ENCODE data around the gene ZNF408.

ZNF408 gene

GRCh38 chr11:46741600-46742484 is 41.0 kb downstream of the ZNF408 start:
- Histone ChIP-seq H3K4me3 (ENCODE audit: low read depth, low read length) (no peak overlapping the region), H3K9me3 (no peaks in the 10 kb centered on the region), H3K27me3 (no peaks in the 10 kb centered on the region), H3K4me1 (no peaks in the 10 kb centered on the region), H3K36me3 (peaks cover 31% of the 10 kb centered on the region)
- DNase-seq: no peak
- no peak for TF ChIP-seq CTCF (IDR thresholded peaks at IDR 0.05; ENCODE audit: low read depth, low read length)

- Histone ChIP-seq H3K4me3 (ENCODE audit: low read depth, low read length) (no peak overlapping the region), H3K36me3 (peaks cover 33% of the 10 kb centered on the region)
- TF ChIP-seq CTCF (IDR thresholded peaks at IDR 0.05; ENCODE audit: low read depth, low read length): no peak
Observed at GRCh38 chr11:46743043-46743442, 42.2 kb downstream of the ZNF408 start.

GRCh38 chr11:46743693-46744339 is 43.0 kb downstream of the ZNF408 start:
- Histone ChIP-seq H3K9me3 (no peaks in the 10 kb centered on the region), H3K4me1 (no peaks in the 10 kb centered on the region), H3K4me3 (ENCODE audit: low read depth, low read length) (no peak overlapping the region), H3K27me3 (no peaks in the 10 kb centered on the region), H3K36me3 (peaks cover 36% of the 10 kb centered on the region)
- no peak for DNase-seq
- no peak for TF ChIP-seq CTCF (IDR thresholded peaks at IDR 0.05; ENCODE audit: low read depth, low read length)

More at GRCh38 chr11:46743043-46743442, 42.2 kb downstream of the ZNF408 start:
- Histone ChIP-seq H3K9me3 (no peaks in the 10 kb centered on the region), H3K27me3 (no peaks in the 10 kb centered on the region), H3K4me1 (no peaks in the 10 kb centered on the region)
- DNase-seq: no peak

- H3K36me3 ChIP-seq: peaks cover 42% of the 10 kb centered on the region
- H3K4me3 ChIP-seq (ENCODE audit: low read depth, low read length): no peak overlapping the region
- no peaks in the 10 kb centered on the region for H3K4me1 ChIP-seq
- no peaks in the 10 kb centered on the region for H3K27me3 ChIP-seq
- H3K9me3 ChIP-seq: no peaks in the 10 kb centered on the region
- no peak for TF ChIP-seq CTCF (IDR thresholded peaks at IDR 0.05; ENCODE audit: low read depth, low read length)
- no peak for DNase-seq
Observed at GRCh38 chr11:46745328-46745727, 44.5 kb downstream of the ZNF408 start.

GRCh38 chr11:46745995-46746394 is 45.2 kb downstream of the ZNF408 start:
- H3K9me3 ChIP-seq: no peaks in the 10 kb centered on the region
- H3K4me1 ChIP-seq: no peaks in the 10 kb centered on the region
- H3K27me3 ChIP-seq: no peaks in the 10 kb centered on the region
- no peak overlapping the region for H3K4me3 ChIP-seq (ENCODE audit: low read depth, low read length)
- no peak for TF ChIP-seq CTCF (IDR thresholded peaks at IDR 0.05; ENCODE audit: low read depth, low read length)
- peaks cover 49% of the 10 kb centered on the region for H3K36me3 ChIP-seq
- no peak for DNase-seq

GRCh38 chr11:46747150-46747549 is 46.3 kb downstream of the ZNF408 start:
- Histone ChIP-seq H3K4me3 (ENCODE audit: low read depth, low read length) (no peak overlapping the region), H3K9me3 (no peaks in the 10 kb centered on the region), H3K4me1 (no peaks in the 10 kb centered on the region), H3K36me3 (peaks cover 56% of the 10 kb centered on the region), H3K27me3 (no peaks in the 10 kb centered on the region)
- no peak for TF ChIP-seq CTCF (IDR thresholded peaks at IDR 0.05; ENCODE audit: low read depth, low read length)
- no peak for DNase-seq

All from BE2C (cell line).